ENCODE data around the gene MFGE8.

DNA sequence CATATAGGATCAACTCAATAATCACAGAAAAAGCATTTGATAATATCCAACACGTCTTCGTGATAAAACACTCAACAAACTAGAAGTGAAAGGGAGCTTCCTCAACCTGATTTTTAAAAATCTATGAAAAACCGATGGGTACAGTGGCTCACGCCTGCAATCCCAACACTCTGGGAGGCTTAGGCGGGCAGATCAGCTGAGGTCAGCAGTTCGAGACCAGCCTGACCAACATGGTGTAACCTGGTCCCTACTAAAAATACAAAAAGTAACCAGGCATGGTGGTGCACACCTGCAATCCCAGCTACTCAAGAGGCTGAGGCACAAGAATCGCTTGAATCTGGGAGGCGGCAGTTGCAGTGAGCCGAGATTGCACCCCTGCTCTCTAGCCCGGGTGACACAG, 2.2 kb upstream of the MFGE8 start:
- TF ChIP-seq, protein P1, sequence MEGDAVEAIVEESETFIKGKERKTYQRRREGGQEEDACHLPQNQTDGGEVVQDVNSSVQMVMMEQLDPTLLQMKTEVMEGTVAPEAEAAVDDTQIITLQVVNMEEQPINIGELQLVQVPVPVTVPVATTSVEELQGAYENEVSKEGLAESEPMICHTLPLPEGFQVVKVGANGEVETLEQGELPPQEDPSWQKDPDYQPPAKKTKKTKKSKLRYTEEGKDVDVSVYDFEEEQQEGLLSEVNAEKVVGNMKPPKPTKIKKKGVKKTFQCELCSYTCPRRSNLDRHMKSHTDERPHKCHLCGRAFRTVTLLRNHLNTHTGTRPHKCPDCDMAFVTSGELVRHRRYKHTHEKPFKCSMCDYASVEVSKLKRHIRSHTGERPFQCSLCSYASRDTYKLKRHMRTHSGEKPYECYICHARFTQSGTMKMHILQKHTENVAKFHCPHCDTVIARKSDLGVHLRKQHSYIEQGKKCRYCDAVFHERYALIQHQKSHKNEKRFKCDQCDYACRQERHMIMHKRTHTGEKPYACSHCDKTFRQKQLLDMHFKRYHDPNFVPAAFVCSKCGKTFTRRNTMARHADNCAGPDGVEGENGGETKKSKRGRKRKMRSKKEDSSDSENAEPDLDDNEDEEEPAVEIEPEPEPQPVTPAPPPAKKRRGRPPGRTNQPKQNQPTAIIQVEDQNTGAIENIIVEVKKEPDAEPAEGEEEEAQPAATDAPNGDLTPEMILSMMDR (IDR thresholded peaks at IDR 0.05): no peak
- TF ChIP-seq POLR2A (IDR thresholded peaks at IDR 0.05): no peak

Data from uterus (tissue), 2 donors.